Fibroblast of upper back skin (primary cell): Measurements from ENCODE around the gene ZNF609.

Experiments used
- DNase-seq: peaks from one replicate; pipeline ENCODE4 v3.0.0-alpha.2; 2013

Gene ZNF609

GRCh38 chr15:64699751-64700388 lies 239.5 kb downstream of the ZNF609 start:
- peak; percentile 47 for DNase-seq

GRCh38 chr15:64701051-64701450 lies 240.7 kb downstream of the ZNF609 start:
- DNase-seq, result no peak

DNA sequence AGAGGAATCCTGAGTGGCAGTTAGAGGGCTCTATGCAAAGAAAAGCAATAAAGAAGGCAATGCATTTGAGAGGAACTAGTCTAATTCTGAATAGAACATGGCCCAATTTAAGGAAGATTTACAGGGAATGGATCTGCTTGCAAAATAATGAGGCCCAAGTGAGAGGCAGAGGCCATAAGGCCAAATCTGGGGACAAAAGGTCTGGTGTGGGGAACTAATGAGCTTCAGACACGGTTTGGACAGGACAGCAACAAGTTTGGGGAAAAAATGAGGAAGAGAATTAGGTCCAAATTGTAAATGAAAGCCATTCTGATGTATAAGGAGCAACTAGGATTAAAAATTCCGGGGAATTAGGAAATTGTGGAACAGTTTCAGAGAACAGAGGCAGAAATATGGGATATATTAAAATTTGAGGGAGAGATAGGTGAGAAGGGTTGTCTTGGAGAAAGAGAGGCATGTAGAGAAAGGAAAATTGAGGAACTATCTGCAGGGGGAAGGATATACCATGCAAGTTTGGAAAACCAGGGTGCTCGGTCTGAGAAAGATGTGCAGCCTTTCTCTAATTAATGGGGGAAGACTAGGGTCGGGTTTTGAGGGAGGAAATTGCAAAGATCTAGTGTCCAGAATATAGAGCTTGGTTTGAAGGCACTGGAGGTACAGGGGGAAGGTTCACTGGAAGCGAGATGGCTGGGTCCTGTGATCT lies 241.3 kb downstream of the ZNF609 start:
- no peak for DNase-seq

DNA sequence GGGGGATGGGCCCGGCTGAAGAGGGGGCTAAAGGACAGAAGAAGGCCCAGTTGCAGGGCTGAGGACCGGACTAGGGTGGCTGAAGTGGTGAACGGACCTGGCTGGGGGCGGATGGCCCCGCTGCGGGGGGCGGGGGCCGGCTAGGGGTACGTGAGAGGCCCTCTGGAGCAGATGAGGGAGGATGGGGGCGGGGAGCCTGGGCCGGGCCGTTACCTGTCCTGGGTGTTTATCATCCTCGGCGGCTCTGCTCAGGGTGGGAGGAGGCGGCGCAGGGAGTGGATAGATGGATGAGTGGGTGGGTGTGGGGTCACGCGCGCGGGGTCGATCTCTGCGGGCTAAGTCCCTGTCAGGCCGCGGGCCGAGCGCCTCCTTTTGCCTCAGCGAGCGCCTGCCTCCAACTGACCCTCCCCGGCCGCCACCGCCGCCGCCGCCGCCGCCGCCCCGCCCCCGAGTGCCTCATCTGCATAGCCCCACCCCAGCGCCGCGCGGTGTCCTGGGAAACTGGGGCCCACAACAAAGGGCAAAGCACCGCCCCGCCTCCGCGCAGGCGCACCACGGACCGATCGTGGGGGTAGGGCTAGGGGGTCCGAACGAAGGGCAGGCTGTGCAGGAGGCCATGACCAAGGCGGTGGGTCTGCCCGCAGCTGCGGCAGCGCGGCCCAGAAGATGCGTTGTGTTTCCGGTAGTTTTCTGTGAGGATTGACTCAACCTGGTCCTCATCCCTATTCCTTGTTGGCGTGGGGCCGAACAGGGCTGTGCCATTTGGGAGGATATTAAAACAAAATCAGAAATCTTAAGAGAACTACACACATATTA lies 242.6 kb downstream of the ZNF609 start:
- DNase-seq, result peak; percentile 94

GRCh38 chr15:64703632-64703959 lies 243.2 kb downstream of the ZNF609 start:
- no peak for DNase-seq

- no peak for DNase-seq
These were observed 244.6 kb downstream of the ZNF609 start for GRCh38 chr15:64705006-64705405.

DNA sequence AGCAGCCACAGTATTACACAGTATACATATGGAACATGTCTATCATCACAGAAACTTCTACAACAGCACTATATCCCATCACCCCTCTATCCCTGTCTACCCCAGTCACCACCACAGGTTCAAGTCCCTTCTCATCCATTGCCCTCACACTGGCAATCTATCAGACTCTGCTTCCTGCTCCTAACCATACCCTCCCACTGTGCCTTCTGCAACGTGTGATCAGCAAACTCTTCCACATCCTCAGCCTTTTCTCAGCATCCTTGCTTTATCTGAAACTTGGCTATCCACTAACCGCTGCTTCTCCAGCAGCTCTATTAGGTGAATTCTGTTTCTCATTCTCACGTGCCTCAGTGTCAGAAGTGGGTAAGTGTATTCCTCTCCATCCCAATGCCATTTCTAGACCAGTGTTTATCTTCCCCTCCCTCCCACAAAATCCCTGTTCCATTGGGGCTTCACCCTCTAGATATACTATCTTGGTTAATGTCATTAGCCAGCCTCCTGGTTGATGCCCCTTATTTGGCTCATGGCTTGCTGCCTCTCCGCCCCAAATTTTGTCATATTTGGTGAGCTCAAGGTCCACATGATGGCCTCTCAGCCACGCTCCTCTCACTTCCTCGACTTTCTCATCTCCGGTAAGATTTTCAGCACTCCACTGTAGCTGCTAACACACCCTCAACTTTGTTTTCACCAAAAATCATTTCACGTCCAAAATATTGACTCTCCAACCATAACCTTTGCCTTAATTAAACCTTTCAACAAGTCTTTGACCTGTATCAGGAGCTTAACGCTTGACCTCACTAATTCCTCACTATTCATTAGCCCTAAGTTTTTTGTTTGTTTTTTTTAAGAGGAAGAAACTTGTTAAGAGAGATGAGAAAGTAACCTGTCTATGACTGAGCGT lies 245.9 kb downstream of the ZNF609 start:
- no peak for DNase-seq

- DNase-seq, result no peak
These were observed 250.5 kb downstream of the ZNF609 start for GRCh38 chr15:64710676-64711428.

GRCh38 chr15:64712353-64712752 lies 252.0 kb downstream of the ZNF609 start:
- no peak for DNase-seq

GRCh38 chr15:64713592-64713991 lies 253.2 kb downstream of the ZNF609 start:
- no peak for DNase-seq

DNA sequence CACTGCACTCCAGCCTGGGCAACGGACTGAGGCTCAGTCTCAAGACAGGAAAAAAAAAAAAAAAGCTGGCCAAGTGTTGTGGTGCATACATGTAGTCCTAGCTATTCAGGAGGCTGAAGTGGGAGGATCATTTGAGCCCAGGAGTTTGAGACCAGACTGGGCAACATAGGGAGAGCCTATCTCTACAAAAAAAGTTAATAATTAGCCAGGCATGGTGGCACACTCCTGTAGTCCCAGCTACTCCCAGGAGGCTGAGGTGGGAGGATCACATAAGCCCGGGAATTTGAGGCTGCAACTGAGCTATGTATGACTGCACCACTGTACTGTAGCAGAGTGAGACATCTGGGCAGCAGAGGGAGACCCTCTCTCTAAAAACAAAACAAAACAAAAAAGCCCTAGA lies 256.1 kb downstream of the ZNF609 start:
- DNase-seq, result no peak

DNA sequence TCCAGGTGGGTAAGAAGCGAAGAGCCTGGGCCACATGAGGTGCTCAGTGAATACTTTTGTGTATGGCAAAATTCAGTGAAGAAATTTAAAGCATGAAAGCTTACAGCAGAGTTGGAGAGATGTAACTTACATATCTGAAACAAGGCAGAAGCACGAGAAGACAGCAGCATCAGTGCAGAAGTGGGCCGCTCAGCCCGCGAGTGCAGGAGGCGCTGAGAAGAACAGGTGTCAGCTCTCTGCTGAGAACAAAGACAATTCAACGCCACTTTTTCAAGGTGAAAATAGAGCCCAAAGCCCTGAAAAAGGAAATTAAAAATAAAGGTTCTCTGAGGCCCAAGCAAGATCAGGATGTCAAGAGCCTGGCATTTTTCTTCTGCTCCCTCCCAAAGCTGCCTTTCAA lies 256.8 kb downstream of the ZNF609 start:
- no peak for DNase-seq

- DNase-seq, result no peak
These were observed 257.5 kb downstream of the ZNF609 start for GRCh38 chr15:64717735-64718495.

DNA sequence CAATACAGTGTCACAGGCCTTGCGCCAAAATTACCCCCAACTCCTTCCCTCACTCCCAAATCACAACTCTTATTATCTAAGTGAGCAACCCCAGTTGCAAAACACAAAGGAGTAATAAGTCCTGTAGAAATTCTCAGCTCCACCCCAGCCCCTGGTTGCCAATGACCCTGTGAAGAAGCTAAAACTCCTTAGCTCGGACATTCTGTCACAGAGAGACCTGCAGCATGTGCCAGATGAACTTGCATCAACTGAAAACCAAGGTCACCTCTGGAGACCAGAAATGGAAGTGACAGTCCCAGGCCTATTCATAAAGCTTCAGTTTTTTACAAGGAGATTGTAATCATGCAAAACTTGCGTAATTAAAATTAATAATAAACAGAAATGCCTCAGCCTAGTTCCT lies 259.8 kb downstream of the ZNF609 start:
- no peak for DNase-seq

GRCh38 chr15:64730151-64730550 lies 269.8 kb downstream of the ZNF609 start:
- no peak for DNase-seq

- DNase-seq, result peak; percentile 67
These were observed 270.8 kb downstream of the ZNF609 start for GRCh38 chr15:64731012-64731804.

- no peak for DNase-seq
These were observed 271.4 kb downstream of the ZNF609 start for GRCh38 chr15:64731805-64732151.

DNA sequence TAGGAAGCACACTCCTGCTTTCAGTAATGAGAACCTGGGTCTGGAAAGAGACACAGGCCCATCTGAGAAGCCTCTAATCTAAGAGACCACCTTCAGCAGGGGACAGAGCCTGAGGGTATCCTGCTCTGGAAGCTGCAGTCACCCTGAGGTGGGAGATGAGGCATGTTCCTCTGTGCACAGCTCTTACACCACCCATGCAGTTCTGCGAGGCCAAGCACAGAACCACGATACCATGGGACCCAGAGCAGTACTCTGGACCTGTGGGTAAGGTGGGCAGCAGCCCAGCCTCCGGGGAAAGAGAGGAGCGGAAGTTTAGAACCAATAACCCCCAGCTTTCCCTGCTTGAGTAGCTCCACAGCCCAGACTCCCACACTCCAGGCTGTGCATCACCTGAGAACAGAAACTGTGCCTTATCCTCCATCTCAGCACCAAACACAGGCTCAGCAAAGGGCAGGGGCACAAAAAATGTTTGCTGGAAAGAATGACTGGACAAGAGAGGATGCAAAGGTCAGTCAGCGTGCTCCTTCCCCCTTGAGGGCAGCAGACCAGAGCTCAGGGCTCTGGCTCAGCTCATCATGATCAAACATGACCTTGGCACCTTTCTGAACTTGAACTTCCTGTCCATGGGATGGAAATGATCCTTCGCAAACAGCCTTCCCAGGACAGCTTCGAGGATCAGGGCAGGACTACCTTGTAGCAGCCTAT lies 271.9 kb downstream of the ZNF609 start:
- no peak for DNase-seq
